ENCODE results near the gene SLC7A11. TPM values are rescaled to one million over a fixed set of nuclear protein-coding genes. Genes with fewer than 3 reads are reported as not detected.

Gene SLC7A11
- total RNA-seq, 2 experiments from 2014 or later: 7.0 to 7.1 TPM

DNA sequence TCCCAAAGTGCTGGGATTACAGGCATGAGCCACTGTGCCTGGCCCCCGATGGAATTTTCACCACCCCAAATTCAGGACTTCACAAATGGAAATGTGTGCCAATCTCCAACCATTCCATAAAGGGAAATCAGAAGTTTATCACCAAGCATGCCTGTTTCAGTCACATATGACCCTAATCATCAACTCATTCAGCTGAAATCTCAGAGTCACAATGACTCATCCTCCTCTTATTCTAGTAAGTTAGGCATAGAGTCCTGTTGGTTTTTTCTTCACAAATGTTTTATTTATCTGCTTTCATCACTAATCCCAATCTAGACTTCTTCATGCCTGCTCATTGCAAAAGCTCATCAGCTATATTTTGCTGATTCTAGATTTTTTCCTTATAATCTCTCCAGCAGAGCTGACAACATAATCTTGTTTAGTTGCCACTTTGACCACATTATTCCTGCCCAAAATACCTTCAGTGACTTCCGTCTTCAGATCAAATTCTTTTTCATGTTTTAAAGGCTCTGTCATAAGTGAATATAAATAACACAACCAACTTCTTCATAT is 83.3 kb downstream of the SLC7A11 start:
- Mint-ChIP-seq H3K27me3 (no peaks in the 10 kb centered on the region), H3K9me3 (no peaks in the 10 kb centered on the region), H3K36me3 (ENCODE audit: low read depth) (no peaks in the 10 kb centered on the region), H3K4me1 (no peaks in the 10 kb centered on the region), H3K27ac (no peak overlapping the region), H3K4me3 (no peak overlapping the region)
- ChIA-PET POLR2A (no interaction called here), CTCF (no interaction called here)
- DNase-seq: no peak

DNA sequence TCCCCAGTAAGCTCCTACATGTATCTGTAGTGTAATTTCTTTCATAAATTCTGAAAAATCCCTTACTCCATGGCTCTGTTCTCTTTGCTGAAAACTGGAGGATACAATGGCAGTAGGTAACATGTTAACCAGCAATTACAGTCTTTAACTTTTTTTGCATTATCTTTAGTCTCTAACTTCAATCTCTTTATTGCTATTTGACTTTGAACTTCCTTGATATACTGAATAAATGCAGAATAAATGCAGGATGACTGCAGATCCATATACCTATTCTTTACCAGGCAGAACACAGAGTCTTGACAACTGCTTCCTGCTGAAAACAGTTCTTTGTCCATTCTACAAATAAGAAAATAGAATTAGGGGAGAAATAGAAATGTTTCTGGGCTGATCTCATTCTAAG is 101.3 kb downstream of the SLC7A11 start:
- Mint-ChIP-seq H3K4me1 (no peaks in the 10 kb centered on the region), H3K36me3 (ENCODE audit: low read depth) (no peaks in the 10 kb centered on the region), H3K9me3 (no peaks in the 10 kb centered on the region), H3K27ac (no peak overlapping the region), H3K27me3 (no peaks in the 10 kb centered on the region), H3K4me3 (no peak overlapping the region)
- DNase-seq: no peak
- ChIA-PET CTCF (no interaction called here), POLR2A (no interaction called here)

DNA sequence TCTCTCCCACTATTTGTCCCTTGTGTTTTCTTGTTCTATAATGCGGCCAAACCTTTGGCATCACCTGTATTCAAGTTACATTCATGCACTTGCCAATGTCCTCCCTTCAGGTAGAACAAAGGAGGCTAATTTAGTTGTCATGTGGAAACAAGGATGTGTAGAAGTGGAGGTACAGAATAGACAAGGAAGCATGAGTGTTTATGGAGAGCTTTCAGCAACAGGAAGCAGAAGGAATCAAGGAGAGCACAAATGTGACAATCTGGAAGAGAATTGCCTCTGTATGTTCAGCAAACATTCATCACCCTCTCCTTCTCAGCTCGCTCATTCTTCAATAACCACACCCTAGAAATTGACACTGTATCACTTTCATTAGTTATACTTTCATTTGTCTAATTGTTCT is 103.4 kb downstream of the SLC7A11 start:
- H3K4me3 Mint-ChIP-seq: no peak overlapping the region
- H3K27me3 Mint-ChIP-seq: no peaks in the 10 kb centered on the region
- no peak for DNase-seq
- no peaks in the 10 kb centered on the region for H3K36me3 Mint-ChIP-seq (ENCODE audit: low read depth)
- no peak overlapping the region for H3K27ac Mint-ChIP-seq
- CTCF ChIA-PET: no interaction called here
- POLR2A ChIA-PET: no interaction called here
- H3K4me1 Mint-ChIP-seq: no peaks in the 10 kb centered on the region
- no peaks in the 10 kb centered on the region for H3K9me3 Mint-ChIP-seq

DNA sequence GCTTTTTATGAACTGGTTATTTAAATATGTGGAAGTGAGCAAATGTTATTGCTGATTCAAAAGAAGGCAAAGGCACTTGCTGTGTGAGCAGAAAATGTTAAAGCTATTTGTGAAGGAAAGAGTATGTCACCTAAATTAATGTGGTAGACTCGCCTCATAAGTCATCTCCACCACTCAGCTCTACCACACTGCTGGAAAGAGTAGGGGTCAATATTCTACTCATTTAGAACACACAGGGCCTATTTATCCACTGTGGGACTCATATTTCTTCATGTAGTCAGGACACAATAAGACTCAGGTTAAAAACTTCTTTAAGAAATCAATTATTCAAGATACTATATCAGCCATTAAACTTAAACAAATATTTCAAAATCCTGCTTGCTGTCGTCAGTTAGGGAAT is 106.5 kb downstream of the SLC7A11 start:
- no peaks in the 10 kb centered on the region for H3K4me1 Mint-ChIP-seq
- ChIA-PET CTCF (no interaction called here), POLR2A (no interaction called here)
- no peak overlapping the region for H3K27ac Mint-ChIP-seq
- DNase-seq: no peak
- H3K9me3 Mint-ChIP-seq: peaks cover 4% of the 10 kb centered on the region
- H3K36me3 Mint-ChIP-seq (ENCODE audit: low read depth): no peaks in the 10 kb centered on the region
- H3K4me3 Mint-ChIP-seq: no peak overlapping the region
- H3K27me3 Mint-ChIP-seq: no peaks in the 10 kb centered on the region

DNA sequence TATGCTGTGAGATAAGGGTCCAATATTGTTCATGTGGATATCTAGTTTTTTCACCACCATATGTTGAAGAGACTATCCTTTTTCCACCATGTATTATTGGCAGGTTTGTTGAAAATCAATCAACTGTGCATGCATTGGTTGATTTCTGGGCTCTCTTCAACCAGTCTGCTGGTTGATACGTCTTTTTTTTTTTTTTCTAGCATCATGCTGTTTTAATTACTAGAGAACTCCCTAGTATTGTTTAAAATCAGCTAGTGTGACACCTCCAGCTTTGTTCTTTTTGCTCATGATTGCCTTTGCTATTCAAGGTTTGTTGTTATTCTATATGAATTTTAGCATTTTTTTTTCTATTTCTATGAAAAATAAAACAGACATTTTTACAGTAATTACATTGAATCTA is 123.9 kb downstream of the SLC7A11 start:
- Mint-ChIP-seq H3K27ac (no peak overlapping the region), H3K4me3 (no peak overlapping the region), H3K36me3 (ENCODE audit: low read depth) (no peaks in the 10 kb centered on the region), H3K27me3 (no peaks in the 10 kb centered on the region), H3K9me3 (peaks cover 3% of the 10 kb centered on the region), H3K4me1 (no peaks in the 10 kb centered on the region)
- ChIA-PET CTCF (no interaction called here), POLR2A (no interaction called here)
- DNase-seq: no peak

DNA sequence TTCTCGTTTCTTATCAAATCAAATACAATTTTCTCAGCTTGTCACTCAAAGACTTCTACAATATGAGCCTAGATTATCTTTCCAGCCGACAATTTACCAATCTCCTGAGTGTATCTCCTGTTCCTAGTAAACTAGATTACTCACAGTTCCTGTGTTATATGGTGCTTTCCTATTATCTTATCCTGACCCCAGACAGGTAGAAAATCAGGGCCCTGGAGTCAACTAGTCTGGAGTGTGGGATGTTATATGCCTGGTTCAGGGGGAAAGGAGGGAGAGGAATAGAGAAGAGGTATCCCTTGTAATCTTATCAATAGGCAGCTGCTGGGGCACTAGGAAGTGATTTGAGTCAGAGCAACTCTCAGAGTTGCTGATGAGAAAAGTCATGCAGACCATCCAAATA is 127.1 kb downstream of the SLC7A11 start:
- Mint-ChIP-seq H3K36me3 (ENCODE audit: low read depth) (no peaks in the 10 kb centered on the region), H3K4me3 (no peak overlapping the region), H3K27ac (no peak overlapping the region), H3K27me3 (no peaks in the 10 kb centered on the region), H3K9me3 (no peaks in the 10 kb centered on the region), H3K4me1 (no peaks in the 10 kb centered on the region)
- ChIA-PET CTCF (no interaction called here), POLR2A (no interaction called here)
- DNase-seq: no peak

DNA sequence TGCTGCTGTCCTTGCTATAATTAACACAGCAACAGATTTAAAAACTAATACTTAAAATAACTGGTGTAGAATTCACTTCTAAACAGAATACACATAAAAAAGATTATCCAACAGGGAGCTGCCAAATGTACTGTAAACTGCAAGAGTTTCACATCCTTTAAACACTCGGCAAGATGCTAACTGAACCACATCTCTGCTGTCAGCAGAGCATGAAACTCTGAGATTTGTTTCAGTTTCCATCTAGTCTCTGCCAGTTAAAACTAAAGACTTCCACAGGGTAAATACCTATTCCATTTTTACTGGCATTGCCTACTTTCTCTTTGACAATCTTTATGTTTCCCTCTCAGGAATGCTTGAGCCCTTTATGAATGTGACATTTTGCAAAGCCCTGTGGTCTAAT is 127.7 kb downstream of the SLC7A11 start:
- H3K36me3 Mint-ChIP-seq (ENCODE audit: low read depth): no peaks in the 10 kb centered on the region
- no peak overlapping the region for H3K27ac Mint-ChIP-seq
- DNase-seq: no peak
- POLR2A ChIA-PET: no interaction called here
- H3K27me3 Mint-ChIP-seq: no peaks in the 10 kb centered on the region
- H3K4me3 Mint-ChIP-seq: no peak overlapping the region
- CTCF ChIA-PET: no interaction called here
- no peaks in the 10 kb centered on the region for H3K4me1 Mint-ChIP-seq
- no peaks in the 10 kb centered on the region for H3K9me3 Mint-ChIP-seq
